ENCODE data around the gene ZBTB18.
A peak's percentile ranks its signal among the peaks of the same experiment; 100 is the strongest.
"Not testable (repeated sequence)": the region's sequence is repeated elsewhere in the genome, so short reads cannot be mapped to it uniquely, and the experiment has no call there.

ZBTB18 gene

DNA sequence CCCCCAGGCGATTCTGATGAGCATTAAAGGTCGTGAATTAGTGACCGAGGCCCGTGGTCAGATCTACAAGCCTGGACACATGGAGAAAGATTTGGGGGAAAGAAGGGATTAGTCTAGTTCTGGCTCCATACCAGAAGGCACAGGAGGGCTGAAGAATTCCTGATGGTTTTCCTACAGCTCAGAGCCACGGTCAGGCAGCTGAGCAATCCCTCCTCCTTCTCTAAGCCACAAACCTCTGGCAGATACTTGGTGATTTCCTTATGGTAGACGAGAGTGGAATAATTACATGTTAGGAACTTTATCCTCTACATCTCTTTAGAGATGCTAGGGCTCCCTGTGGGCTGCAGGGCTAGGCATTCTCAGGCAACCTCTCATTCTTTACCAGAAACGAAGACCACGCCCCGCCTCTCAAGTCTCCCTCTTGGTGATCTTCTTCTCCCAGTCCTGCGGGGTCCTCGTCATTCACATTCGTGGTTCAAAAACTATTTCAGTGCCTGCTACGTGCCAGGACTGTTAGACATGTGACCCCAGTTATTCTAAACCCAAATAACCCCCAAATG is 20.5 kb upstream of the ZBTB18 start:
- in situ Hi-C loops (cut with MboI; ENCODE audit: low pct_unique_long_range_greater_than_20kb, low sequenced_read_pairs) = no loop called here

DNA sequence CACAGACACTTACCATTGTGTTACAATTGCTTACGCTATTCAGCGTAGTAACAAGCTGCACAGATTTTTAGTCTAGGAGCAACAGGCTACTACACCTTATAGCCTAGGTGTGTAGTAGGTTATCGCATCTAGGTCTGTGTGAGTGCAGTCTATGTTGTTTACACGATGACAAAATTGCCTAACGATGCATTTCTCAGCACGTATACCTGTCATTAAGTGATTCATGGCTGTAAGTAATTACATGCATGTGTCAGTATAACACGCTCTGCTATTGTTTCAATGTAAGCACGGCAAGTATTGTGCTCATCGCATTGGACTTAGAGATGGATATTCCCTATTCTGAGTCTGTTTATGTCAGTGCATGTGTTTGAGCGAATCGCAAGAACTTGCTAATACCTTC is 15.7 kb upstream of the ZBTB18 start:
- in situ Hi-C loops (cut with MboI; ENCODE audit: low pct_unique_long_range_greater_than_20kb, low sequenced_read_pairs) = no loop called here
- no peak for DNase-seq

More for the DNA sequence above, 20.5 kb upstream of the ZBTB18 start:
- DNase-seq = no peak

DNA sequence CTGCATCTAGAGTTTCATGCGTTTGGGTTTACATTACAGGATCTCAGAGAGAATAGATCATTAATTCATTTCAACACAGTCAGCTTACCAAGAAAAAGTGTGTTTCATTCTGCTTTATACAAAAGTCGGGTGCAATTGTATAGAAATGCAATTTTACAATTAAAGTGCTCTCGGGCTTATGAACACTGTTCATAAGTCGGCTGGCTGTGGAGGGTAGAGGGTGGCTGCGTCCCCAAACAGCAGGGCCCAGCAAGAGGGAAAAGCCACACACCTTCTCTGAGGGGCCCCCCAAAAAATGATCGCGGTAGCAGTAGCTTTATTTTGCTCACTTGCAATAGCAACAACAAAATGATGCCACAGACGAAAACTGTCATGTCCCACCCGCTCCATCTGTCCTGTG is 13.8 kb upstream of the ZBTB18 start:
- in situ Hi-C loops (cut with MboI; ENCODE audit: low pct_unique_long_range_greater_than_20kb, low sequenced_read_pairs) = no loop called here
- no peak for DNase-seq

DNA sequence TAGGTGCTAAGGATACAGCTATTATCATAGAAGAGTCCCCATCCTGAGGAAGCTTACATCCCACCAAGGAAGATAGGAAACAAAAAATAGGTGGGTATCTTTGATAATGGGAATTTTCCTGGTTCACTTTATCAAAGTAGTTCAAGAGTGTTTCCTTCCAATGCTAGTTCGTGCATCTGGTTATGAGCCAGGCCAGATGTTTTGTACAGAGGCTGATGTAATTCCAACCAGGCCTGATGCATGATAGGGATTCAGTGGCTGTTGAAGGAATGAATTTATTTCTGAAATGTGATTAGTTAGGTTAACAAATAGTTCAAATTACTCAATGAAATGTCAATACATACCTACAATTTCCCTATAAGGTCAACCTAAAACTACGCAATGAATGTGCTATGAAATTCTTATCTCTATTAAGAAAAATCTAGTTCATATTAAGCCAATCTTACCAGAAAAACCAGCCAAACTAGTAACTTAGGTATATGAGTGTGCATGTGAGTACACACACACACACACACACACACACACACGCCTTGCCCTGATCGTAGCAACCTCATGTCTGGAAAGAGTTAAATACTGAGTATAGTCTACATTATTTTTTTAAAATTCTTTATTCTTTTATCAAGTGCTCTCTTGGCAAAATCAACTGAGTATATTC is 9.5 kb upstream of the ZBTB18 start:
- no peak for DNase-seq
- in situ Hi-C loops (cut with MboI; ENCODE audit: low pct_unique_long_range_greater_than_20kb, low sequenced_read_pairs) = no loop called here

DNA sequence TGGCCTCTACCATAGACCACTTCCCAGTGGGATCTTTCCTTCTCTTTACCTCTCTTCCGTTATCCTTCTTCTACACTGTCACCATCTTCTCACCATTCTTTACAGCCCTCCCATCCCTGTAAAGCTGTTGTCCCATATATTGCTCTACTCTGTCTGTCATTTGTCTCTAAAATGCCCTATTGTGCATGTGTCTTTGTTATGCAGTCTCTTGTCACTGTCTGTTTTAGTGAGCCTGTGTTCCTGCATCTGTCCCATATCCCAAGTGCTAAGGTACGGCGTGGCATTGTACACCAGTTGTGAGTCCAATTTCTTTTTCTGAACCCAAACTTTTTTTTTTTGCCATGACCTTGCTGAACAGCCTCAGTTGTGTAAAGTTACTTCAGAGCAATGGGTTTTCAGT is 8.8 kb upstream of the ZBTB18 start:
- no peak for DNase-seq
- in situ Hi-C loops (cut with MboI; ENCODE audit: low pct_unique_long_range_greater_than_20kb, low sequenced_read_pairs) = no loop called here

DNA sequence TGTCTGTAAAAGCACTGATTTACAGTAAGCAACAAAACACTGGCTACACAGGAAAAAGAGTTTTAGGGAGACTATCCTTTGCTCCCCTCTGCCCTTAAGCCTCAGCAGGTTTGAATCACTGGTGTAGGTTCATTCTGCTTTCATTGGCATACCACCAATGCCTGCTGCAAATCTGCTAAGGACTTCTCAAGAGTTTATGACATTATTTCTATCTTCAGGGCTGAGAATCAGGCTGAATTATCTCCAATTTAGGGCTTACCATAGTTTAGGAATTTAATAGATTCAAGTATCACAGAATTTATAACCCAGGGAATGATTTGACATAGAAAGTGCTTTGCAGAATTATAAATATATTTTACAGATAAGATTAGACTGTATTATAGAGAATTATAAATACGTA is 6.7 kb upstream of the ZBTB18 start:
- in situ Hi-C loops (cut with MboI; ENCODE audit: low pct_unique_long_range_greater_than_20kb, low sequenced_read_pairs) = no loop called here
- DNase-seq = no peak

DNA sequence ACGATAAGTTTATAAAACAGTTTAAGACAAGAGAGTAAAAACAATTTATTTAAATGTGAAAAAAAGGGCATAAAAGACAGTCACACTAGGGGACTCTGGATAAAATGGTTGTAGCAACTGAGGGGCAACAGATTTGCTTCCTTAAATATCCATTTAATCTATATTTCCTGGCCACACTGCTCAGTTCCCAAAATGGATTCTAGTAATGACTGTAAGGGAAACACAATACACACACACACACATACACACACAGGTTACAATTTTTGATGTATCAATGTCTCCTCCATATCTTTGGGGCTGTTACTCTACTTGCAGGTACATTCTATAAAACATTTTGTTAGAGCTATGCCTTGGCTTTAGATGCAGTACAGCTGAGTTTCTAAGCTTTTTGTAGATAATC is 4.8 kb upstream of the ZBTB18 start:
- DNase-seq; in situ Hi-C loops (cut with MboI; ENCODE audit: low pct_unique_long_range_greater_than_20kb, low sequenced_read_pairs): not testable (repeated sequence)

DNA sequence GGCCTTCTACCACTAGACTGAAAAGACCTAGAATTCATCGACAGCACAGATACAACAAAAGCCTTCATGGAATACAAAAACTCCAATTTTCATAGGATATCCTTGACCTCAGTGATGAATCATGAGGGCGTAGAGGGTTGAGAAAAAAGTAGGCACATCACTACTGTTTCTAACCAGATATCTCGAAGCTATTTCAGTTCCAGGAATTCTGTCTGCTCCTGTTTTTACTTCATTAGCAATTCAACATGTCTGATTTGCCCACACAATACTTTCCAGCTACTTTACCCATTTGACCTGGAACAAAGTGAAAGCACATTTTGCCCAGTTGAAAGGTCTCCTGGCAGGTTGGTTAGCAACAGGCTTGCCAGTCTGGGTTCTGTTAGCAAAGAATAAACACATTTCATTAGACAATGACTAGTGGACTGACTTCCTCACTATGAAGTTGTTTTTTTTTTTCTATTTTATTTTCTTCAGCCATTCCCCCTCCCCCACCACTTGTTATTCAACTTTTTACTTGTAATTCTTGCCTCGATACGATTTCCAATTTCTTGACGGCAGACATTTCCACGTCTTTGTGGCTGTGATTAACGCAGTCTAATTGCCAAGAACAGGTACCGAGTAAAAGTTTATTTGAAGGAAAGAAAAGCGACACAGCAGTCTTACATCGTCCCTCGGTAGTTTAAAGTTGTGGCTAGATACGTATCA is 4.0 kb upstream of the ZBTB18 start:
- peak; percentile 39 for DNase-seq
- in situ Hi-C loops (cut with MboI; ENCODE audit: low pct_unique_long_range_greater_than_20kb, low sequenced_read_pairs) = no loop called here

DNA sequence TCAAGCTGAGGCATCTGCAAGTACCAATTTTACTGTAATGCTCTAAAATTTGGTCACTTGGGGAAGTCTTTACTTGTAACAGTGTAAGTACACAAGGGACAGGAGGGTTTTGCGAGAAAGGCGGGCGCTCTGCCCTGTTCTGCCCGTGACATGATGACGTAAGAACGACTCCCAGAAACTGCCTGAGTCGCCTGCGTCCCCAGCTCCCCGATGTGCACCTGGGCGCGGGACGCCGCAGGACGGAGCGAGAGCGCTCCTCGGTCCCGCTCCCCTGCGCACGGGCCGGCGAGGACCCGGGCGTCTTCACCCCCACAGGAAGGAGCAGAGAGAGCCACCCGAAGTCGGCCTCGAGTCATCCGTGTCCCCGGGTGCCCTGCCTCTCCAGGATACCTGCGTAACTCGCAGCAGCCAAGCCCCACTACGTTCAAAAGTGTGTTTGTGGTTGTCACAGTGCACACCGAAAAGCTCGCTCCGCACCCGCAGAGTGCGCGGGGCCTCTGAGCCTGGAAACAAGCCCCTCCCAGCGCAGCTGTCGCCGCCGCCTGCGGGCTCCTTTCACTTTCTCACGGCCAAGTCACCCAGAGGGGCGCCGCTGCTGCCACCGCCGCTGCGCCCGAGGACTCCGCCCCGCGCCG is 3.3 kb upstream of the ZBTB18 start:
- in situ Hi-C loops (cut with MboI; ENCODE audit: low pct_unique_long_range_greater_than_20kb, low sequenced_read_pairs) = no loop called here
- DNase-seq = no peak

DNA sequence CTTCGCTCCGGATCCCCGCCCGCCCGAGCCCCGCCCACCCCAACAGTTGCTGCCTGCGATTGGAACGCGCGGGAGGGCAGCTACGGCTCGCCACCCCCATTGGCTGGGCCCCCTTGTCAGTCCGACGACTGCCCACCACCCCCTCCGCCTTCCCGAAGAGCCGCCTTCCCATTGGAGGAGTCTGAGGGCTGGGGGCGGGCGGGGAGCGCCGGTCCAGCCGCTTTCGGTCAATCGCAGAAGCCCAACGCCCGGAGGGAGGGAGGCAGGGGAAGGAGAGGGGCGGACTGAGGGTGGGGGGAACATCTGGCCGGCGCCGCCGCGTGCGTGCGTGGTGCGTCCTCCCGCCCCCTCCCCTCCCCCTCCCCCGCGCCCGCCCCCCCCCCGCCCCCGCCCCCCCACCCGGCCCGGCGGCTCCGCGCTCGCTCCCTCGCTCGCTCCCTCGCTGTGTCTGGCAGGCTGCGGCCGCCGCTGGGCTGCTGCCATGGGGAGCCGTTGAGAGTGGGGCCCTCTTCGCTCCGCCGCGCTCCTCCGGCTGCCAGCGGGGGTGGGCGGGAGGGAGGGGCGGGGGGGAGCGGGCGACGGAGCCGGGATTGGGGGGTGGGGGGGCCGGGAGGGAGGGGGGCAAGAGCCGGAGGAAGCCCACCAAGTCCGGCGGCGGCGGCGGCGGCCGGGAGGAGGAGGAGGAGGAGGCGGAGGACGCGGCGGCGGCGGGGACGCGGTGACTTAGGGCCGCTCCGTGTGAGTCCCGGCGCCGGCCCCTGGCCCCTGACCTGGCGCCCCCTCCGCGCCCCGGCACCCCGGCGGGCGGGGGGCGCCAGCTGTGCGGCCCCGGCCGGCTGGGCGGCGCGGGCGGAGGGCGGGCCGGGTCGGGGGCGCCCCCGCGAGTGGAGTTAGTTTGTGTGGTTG is 2.6 kb upstream of the ZBTB18 start:
- in situ Hi-C loops (cut with MboI; ENCODE audit: low pct_unique_long_range_greater_than_20kb, low sequenced_read_pairs) = no loop called here
- DNase-seq = peak; percentile 96

DNA sequence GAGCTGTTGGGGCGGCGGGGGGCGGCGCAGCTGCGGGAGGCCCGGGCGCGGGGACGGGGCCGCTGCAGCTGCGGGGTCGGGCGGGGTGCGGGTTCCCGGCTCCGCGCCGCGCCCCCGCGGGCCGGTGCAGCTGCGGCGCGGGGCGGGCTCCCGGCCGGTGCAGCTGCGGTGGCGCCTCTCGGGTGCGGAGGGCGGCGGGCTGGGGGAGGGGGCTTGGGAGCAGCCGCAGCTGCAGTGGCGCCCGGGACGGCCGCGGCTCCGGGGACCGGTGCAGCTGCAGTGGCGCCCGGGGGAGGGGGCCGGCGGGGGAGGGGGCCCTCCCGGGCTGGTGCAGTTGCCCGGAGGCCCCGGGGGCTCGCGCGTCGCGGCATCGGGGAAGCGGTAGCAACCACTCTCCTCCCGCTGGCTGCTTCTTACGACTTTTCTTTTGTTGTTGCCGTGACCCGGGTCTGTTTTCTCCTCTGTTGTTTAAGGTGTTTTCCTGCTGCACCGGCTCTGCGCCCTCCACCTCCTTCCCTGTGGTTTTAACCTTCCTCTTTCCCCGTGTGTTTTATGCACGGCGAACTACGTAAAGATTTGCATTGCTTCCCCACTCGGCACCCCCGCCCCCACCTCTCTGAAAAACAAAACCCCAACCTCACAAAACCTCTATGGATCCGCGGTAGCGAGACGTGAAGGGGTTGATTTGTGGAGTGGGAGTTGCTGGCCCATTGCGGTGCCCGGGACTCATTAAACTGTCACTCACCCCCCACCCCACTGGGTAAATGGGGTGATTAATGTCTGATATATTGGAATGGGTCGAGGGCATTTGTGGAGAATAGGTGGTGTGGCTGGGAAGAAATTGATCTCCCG is 1.7 kb upstream of the ZBTB18 start:
- DNase-seq = peak; percentile 68
- in situ Hi-C loops (cut with MboI; ENCODE audit: low pct_unique_long_range_greater_than_20kb, low sequenced_read_pairs) = no loop called here

DNA sequence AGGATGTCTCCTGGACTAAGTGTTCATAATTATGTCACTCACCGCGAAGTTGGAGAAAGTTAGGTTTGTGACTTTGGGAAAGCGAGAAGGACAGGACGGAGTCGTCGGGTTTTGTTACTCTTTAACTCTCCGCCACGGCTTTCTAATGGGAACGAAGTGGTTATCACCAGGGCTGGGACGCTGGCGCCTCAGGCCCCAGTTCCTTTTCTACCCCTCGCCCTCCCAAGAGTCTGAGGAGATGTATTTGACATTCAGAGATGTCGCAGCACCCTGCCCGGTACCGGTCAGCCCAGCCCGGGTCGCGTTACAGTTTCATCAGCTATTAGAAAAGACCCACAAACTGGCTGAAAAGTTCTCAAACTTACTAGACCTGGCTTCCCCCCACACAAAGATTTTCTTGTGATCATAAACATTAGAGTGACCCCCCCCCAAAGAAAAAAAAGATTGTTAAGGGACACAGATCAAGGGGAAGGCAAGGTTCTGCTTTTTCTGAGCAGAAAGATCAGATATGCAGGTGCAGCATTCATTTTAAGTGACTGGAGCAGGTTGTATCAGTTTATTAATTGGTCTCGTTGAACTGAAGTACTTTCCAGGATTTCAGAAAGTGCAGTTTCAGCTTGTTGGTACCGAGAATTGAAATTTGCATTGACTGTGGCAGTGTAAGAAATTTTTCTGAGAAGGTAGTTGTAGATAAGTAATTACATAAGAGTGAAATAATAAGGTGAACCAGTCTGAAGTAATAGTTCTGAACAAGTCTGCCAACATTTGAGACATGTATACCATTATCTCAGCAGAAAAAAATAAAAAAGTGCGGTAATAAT is 859 bp upstream of the ZBTB18 start:
- in situ Hi-C loops (cut with MboI; ENCODE audit: low pct_unique_long_range_greater_than_20kb, low sequenced_read_pairs) = no loop called here
- peak; percentile 38 for DNase-seq

DNA sequence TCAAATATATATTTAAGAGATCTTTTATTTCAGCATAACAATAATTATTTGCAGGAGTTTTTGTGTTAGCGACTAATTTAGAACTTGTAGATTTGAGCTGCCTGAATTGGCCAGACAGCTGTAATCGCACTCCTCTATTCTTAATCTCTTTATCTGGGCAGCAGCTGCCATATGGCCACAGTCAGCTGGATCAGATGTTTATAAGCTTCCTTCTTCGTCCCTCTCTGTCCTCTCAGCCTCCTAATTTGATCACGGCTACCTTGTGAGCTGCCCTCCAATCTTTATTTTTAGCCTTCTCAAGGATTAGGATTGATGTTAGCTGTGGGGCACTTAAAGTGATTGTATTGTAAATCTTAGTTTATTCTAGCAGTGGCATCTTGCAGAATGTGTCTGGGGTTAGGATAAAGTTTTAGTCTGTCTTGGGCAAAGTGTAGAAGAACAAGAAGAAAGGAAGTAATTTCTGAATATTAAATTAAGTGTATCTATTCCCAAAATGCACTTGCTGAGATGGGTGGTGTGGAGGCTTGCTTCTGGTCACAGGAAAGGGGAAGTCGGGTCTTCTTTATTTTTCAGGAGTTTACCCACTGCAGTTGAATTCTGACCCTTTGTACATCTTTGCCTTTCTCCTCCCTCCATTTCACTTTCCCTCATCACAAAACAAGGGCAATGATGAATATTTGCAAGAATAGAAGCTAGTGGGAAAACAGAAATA is 1.1 kb downstream of the ZBTB18 start:
- DNase-seq = peak; percentile 37
- in situ Hi-C loops (cut with MboI; ENCODE audit: low pct_unique_long_range_greater_than_20kb, low sequenced_read_pairs) = no loop called here

DNA sequence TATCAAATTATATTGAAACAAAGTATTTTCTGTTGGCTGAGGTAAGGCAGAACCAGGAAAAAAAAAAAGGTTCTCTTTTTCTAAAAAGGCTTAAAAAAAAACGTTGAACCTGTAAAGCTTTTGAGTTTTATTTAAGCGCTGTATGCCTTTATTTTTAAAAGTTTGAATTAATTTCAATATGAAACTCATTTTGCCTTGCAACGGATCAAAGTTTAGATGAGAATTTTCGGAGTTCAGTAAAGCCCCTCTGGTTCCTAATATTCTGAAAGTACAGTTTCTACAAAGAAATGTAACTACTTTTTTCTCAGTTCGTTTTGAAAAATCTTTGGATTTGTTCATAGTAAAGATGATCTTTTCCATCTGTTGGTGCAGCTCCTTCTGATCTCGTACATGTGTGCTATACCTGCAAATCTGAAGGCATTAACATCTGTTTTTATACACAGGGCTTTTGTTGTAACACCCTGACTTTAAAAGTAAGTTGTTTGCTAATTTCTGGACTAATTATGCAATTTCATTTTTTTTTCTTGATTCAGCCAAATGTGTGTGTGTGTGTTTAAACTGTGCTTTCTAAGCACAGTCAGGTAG is 1.7 kb downstream of the ZBTB18 start:
- no peak for DNase-seq
- in situ Hi-C loops (cut with MboI; ENCODE audit: low pct_unique_long_range_greater_than_20kb, low sequenced_read_pairs) = no loop called here

DNA sequence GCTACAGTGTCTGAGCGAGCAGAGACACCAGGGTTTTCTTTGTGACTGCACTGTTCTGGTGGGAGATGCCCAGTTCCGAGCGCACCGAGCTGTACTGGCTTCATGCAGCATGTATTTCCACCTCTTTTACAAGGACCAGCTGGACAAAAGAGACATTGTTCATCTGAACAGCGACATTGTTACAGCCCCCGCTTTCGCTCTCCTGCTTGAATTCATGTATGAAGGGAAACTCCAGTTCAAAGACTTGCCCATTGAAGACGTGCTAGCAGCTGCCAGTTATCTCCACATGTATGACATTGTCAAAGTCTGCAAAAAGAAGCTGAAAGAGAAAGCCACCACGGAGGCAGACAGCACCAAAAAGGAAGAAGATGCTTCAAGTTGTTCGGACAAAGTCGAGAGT is 2.7 kb downstream of the ZBTB18 start:
- DNase-seq = no peak
- in situ Hi-C loops (cut with MboI; ENCODE audit: low pct_unique_long_range_greater_than_20kb, low sequenced_read_pairs) = no loop called here

DNA sequence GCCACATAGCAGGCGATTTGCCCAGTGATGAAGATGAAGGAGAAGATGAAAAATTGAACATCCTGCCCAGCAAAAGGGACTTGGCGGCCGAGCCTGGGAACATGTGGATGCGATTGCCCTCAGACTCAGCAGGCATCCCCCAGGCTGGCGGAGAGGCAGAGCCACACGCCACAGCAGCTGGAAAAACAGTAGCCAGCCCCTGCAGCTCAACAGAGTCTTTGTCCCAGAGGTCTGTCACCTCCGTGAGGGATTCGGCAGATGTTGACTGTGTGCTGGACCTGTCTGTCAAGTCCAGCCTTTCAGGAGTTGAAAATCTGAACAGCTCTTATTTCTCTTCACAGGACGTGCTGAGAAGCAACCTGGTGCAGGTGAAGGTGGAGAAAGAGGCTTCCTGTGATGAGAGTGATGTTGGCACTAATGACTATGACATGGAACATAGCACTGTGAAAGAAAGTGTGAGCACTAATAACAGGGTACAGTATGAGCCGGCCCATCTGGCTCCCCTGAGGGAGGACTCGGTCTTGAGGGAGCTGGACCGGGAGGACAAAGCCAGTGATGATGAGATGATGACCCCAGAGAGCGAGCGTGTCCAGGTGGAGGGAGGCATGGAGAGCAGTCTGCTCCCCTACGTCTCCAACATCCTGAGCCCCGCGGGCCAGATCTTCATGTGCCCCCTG is 3.3 kb downstream of the ZBTB18 start:
- in situ Hi-C loops (cut with MboI; ENCODE audit: low pct_unique_long_range_greater_than_20kb, low sequenced_read_pairs) = no loop called here
- DNase-seq = no peak
